Measurements from ENCODE around the gene TENM3.

Gene TENM3

DNA sequence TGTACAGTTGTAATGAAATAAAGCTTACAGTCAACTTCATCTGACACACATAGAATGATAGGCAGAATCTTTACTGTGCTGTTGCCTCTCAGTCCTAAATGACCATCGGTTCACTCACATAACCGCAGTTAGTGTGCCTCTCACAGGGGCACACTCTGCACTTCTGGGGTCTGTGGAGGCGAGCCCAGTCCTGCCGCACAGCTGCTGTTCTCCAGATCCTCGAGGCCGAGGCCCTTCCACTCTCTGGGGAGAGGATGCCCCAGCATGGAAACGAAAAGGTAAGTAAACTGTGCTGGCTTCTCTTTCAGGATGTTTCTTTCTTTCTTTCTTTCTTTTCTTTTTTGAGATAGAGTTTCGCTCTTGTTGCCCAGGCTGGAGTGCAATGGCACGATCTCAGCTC lies 586.0 kb downstream of the TENM3 start:
- no peak for DNase-seq

DNA sequence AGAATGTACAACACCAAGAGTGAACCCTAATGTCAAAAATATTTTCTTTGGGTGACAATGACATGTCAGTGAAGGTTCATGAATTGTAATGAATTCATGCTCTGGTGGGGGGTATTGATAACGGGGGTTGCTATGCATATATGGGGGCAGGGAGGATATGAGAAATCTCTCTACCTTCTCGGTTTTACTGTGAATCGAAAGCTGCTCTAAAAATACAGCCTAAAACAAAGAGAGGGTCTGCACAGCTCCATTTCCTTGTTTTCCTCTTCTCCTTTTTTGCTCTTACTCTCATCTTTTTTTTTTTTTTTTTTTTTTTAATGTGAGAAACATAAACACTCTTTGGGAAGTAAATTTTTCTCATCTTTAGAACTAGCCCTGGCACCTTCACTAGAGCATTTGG lies 588.2 kb downstream of the TENM3 start:
- no peak for DNase-seq

DNA sequence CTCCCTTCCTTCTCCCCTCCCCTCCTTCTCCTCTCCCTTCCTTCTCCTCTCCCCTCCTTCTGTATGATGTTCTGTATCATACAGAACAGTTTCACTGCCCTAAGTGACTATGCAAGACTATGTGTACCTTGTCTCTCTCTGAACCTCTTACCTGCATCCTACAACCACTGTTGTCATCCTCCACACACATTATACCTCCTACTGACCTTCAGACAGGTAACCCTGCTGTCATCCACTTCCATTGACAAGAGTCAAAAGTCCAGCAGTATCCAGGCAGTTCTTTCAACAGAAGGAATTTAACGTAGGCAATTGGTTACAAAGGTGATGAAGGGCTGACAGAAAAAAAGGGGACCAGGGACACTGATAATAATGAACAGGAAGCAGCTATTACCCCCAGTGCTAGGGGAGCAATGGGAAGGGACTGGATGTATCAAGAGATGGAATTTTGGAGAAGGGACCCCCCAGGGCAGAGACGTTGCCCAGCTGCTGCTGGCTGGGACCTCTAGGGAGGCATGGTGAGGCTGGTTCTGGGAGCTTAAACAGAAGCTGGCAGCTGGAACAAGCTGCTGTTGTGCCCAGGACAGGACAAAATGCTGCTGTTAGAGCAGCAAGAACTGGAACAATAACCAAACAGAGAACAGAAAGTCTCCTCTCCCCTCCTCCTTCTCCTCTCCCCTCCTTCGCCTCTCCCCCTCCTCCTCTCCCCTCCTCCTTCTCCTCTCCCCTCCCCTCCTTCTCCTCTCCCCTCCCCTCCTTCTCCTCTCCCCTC lies 589.3 kb downstream of the TENM3 start:
- no peak for DNase-seq

DNA sequence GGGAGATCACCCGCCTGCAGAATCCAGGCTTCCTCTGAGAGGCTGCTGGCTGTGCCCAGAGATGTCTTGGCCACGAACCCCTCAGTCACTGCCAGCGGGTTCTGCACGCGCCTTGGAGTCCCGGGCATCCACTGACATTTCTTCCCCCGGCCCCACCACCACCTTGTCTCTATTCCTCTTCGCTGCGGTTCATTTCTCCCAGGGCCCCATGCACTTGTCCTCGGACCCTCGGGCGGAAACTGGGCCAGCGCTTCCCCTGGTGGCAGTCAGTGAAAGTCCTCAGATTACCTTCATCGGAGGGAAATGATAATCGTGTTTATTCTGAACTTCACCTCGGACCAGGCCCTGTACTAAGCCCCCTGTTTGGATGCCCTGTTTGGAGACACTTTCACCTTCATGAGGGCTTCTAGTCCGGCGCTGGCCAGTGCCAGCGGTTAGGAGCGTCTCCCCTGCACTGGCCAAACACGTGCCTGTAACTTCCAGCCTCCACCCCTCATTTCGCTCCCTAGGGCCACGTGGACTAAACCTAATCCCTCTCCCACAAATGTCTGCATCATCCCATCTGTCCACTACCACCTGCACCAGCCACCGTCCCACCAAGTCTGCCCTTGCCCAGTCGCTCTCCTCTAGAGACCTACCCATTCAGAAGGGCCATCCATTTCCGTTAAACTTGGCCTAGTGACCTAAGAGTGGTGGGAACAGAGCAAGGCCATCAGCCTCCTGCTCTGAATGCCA lies 592.0 kb downstream of the TENM3 start:
- no peak for DNase-seq

DNA sequence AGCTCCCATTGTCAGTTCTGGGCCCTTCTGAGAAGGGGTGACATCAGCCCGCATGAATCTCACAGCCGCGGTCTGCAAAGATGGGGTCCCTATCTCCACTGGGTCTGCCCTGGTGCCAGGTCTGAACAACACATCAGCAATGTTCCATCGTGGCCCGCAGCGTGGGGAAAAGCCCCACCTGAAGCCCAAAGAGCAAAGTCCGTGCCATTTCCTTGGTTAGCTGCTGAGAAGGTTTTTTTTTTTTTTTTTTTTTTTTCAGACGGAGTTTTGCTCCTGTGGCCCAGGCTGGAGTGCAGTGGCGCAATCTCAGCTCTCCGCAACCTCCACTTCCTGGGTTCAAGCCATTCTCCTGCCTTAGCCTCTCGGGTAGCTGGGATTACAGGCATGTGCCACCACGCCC lies 594.6 kb downstream of the TENM3 start:
- DNase-seq = no peak

DNA sequence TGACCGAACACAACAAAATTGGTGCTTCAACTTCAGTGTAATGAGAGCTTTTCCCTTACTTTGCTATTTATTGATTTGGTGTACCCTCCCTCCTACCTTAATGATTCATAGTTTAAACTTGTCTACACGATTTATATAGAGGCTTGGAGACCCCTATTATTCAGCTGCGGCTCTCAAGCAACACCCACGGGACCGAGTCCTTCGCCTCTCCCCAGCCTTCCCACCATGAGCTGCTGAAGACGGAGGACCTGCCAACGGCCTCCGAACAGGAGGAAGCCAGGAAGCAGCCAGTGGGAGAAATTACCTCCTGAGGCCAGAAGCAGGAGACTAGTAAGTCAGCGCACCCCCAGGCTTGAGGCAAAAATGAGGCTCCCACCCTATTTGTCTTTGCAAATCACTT lies 595.3 kb downstream of the TENM3 start:
- no peak for DNase-seq

DNA sequence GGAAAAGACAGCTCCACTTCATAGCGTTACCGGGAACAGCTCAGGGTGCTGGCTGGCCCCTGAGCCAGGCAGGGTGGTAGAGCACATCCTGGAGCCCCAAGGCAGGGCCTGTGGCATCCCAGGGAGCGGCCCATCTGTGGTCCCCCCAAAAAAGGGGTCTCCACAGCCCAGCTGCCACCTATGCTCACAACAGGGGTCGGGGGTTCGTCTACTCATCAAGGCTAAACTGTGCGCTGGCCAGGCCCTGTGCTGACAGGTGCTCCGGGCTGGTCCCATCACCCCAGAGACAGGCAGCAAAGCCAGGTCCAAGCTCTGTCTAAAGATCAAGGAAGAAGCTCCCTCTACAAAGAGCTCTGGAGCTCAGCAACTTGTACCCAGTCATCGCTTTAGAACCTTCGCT lies 596.1 kb downstream of the TENM3 start:
- no peak for DNase-seq

DNA sequence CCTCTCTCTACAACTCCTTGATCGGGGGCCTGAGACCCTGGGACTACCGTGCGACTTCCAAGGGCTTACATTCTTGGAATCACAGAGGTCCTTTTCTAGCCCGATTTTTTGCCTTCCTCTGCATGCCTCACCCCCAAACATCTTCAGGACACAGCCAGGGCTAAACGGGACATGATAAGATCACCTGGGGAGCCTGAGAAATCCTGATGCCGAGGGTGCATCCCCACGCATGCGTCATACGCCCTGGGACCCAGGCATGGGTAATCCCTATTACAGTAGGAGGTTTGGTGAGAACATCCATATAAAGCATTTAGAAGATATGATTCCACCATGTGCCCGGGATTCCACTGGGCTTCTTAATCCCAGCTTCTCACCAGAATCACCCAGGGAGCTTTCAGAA lies 596.9 kb downstream of the TENM3 start:
- DNase-seq = no peak

DNA sequence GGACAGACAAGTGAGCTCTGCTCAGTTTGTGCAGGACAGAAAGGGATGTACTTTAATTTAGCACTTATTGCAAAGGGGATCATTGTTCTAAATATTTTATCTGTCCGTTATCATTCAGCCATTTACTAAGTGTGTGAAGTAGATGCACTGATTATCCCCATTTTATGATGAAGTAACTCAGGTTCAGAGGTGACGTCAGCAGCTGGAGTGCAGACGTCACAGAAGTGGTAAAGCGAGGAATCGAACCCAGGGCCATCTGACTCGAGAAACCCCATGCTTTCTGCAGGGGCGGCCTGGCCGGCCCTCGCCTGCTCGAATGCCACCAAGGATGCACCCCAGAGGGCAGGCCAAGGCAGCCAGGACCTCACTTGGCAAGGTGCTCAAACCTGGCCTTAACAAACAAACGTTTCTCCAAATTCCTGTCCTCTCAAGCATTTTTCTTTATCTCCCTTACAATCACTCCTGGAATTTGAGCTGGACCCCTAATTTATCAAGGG lies 599.0 kb downstream of the TENM3 start:
- no peak for DNase-seq

DNA sequence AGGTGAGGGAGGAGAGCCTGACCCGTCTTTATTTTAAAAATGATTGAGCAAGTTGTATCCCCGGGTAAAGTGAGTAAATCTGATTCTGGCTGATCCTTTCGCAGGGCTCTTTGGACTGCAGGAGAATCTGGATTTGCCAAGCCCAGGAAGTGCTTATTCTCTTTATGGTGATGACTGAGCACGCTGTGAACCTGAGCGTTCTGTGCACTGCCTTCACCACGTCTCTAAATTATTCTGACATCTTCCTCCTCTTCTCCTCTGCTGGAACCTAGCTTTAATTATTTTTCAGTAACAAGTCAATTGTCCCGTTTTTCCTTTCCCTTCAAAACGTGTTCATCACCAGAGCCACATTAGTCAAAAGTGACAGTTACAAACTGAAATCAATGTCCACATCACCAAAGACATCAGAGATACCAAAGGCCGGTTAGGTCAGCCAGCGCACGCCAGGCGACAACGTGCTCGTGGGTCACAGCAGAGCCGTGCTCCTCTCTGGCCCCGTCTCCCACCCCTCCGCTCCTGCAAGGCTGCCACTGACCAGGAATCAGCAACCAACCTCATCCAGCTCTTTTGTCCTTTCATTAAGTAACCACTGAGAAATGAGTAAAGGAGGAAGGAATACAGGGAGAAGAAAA lies 599.7 kb downstream of the TENM3 start:
- DNase-seq = no peak

DNA sequence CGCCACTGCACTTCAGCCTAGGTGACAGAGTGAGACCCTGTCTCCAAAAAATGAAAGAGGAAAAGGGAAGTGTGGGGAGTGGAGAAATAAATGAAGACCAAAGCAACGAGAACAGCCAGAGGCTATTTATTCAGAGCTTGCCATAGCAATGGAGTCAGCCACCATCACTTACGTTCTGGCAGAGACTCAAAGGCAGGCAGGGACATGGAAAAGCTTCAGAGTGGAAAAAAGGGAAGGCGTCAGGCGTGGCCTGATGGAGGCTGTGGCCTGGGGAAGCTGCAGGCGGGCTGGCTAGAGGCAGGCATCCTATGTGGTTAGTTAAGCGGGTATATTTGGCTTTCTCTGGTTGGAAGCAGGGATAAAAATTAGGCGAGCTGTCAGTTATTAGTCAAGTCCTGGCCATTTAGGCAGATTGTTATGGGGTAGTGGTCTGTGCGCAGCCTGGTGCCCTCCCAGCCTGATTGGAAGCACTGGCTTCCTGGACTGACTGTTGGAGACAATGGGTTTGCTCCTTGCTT lies 600.7 kb downstream of the TENM3 start:
- DNase-seq = no peak

DNA sequence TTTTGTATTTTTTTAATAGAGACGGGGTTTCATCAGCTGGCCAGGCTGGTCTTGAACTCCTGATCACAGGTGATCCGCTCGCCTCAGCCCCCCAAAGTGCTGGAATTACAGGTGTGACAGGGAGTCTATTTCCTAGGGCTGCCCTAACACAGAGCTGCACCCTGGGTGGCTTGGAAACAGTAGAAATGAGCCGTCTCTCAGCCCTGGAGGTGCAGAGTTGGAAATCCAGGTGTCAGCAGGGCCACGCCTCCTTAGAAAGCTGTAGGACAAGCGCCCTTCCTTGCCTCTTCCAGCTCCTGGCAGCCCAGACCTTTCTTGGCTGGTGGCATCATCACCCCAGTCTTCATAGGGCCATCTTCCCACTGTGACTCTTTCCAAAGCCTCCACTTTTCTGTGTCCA lies 602.4 kb downstream of the TENM3 start:
- no peak for DNase-seq

DNA sequence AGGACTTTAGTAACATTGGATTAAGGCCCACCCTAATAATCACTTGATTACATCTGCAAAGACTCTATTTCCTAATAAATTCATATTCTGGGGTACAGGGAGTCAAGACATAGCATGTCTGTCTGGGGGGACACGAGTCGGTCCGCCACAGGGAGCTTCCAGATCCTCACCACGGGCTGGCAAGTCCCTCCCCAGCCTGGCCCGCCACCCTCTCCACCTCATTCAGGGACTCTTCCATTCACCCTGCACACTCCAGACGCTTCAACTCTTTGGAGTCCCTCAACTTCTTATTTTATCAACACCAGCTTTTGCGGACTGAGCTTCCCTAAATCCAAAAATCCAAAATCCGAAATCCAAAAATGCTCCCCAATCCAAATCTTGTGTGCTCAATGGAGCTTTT lies 602.8 kb downstream of the TENM3 start:
- DNase-seq = no peak

DNA sequence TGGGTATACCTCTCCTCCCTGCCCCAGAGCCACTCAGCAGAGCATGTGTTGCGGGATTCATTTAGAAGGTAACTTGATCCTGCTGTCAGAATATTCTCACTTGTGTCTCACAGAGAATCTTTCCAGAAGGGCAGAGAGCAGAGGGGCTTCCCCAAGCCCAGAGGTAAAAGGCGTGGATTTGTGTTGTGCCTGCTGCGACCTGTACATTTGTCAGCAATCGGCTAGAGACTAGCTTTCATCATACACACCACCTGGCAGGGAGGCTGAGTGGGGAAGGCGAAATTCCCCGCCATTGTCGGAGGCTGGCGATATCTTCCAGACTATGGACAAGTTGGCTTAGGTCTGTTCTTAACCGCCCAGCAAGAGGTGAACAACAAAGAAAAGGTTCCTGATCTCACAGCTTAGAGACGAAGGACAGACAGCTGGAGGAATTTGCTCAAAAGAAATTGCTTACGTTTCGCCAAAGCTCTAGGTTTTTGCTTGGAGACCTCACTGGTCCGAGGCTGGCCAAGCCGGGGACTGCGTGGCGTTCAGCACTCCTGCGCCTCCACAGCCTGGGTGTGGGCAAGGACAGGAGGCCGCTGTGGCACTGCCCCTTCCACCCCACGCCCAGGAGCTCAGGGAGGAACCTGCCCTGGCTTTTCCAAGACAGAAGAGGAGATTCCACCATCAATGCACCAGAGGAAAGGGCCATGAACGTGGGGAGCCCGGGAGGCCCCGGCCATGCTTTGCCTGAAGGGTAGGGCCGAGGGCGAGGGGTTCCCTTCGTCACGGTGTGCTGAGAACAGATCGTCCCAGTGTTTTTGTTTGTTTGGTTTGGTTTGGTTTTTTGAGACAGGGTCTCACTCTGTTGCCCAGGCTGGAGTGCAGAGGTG lies 604.6 kb downstream of the TENM3 start:
- DNase-seq = no peak

DNA sequence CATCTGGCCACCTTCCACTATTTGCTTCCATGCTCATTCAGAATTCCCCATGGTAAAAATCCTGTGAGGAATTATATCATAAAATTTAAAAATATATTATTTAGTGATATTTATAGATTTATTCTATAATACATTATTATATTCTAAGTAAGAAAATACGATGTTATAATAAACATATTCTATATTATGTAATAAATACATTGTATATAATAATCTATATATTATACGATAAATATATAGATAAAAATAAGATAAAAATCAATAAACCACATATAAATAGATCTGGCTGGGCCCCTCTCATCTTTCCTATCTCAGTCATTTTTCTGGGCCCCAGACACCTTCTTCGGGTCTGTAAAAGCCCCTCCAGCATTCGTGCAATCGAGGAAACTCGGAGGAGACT lies 605.5 kb downstream of the TENM3 start:
- DNase-seq = no peak

Measured in effector CD4-positive, alpha-beta T cell (primary cell).